ENCODE results near the gene CAMK2B. TPM values are rescaled to one million over a fixed set of nuclear protein-coding genes. Genes with fewer than 3 reads are reported as not detected.
"Not testable (repeated sequence)": the region's sequence is repeated elsewhere in the genome, so short reads cannot be mapped to it uniquely, and the experiment has no call there.

Gene CAMK2B
- total RNA-seq, 4 donors from 2014 or later: 0.50 to 2.0 (median 1.2) TPM

- peak within 1 kb of the TSS; percentile 94 to 98 (median 96) for H3K4me3 ChIP-seq
- H3K9me3 ChIP-seq: no peaks in the 10 kb centered on the region
- DNase-seq (ENCODE audit: extremely low spot score): peak; percentile 95
- H3K4me1 ChIP-seq: peaks cover 10 to 37% (median 24%) of the 10 kb centered on the region in 4 donors
- WGBS: under 1% methylated on average over 46 of the region's 58 CpGs
- no peaks in the 10 kb centered on the region for H3K27me3 ChIP-seq
- TF ChIP-seq CTCF (IDR thresholded peaks at IDR 0.05): peak; percentile 44 to 73 (median 69)
- no peak for TF ChIP-seq EP300 (IDR thresholded peaks at IDR 0.05)
- peak; percentile 60 for TF ChIP-seq POLR2A (IDR thresholded peaks at IDR 0.05; ENCODE audit: low read depth)
- peak; percentile 91 to 93 for TF ChIP-seq POLR2AphosphoS5 (IDR thresholded peaks at IDR 0.05)
- peak within 1 kb of the TSS; percentile 79 to 85 (median 82) for H3K27ac ChIP-seq (replicated peaks in 1 of 4)
- intact Hi-C loops (cut with DNase I): no loop called here
- H3K36me3 ChIP-seq: peaks cover 11 to 27% (median 18%) of the 10 kb centered on the region in 4 donors
Observed at GRCh38 chr7:44200699-44201461, 124.5 kb downstream of the CAMK2B start, which contains the start of gene YKT6. TSS of gene YKT6 (plus strand) at chr7:44200978. CDS start at chr7:44201136, 158 bp downstream.

- WGBS: 100% methylated on average over 1 of the region's 3 CpGs
- Histone ChIP-seq H3K4me3 (peak overlapping the region in 3 of 4 donors; percentile 94 to 98 (median 98)), H3K4me1 (peaks cover 10 to 37% (median 24%) of the 10 kb centered on the region in 4 donors), H3K36me3 (peaks cover 8 to 20% (median 11%) of the 10 kb centered on the region in 4 donors)
- H3K27ac ChIP-seq (replicated peaks in 1 of 4); DNase-seq (ENCODE audit: extremely low spot score); H3K9me3 ChIP-seq; intact Hi-C loops (cut with DNase I); H3K27me3 ChIP-seq: not testable (repeated sequence)
Observed at GRCh38 chr7:44200163-44200562, 125.2 kb downstream of the CAMK2B start.

GRCh38 chr7:44197474-44197873 lies 127.9 kb downstream of the CAMK2B start:
- 81% methylated on average over 7 of the region's 7 CpGs for WGBS
- H3K36me3 ChIP-seq: no peaks in the 10 kb centered on the region
- H3K27me3 ChIP-seq: peaks cover 0 to 21% (median 0%) of the 10 kb centered on the region in 4 donors
- no peaks in the 10 kb centered on the region for H3K9me3 ChIP-seq
- H3K4me1 ChIP-seq: peaks cover 10 to 15% (median 12%) of the 10 kb centered on the region in 4 donors
- no peak for DNase-seq (ENCODE audit: extremely low spot score)
- intact Hi-C loops (cut with DNase I): loop anchor here (2.0 to 10.0 kb wide), 2 partner anchors 63 to 125 kb away; no protein-coding TSS in a partner anchor
- no peak overlapping the region for H3K27ac ChIP-seq (replicated peaks in 1 of 4)
- H3K4me3 ChIP-seq: no peak overlapping the region
- TF ChIP-seq EP300 (IDR thresholded peaks at IDR 0.05) (no peak), POLR2A (IDR thresholded peaks at IDR 0.05; ENCODE audit: low read depth) (no peak), POLR2AphosphoS5 (IDR thresholded peaks at IDR 0.05) (no peak), CTCF (IDR thresholded peaks at IDR 0.05) (no peak)

GRCh38 chr7:44196450-44196872 lies 128.9 kb downstream of the CAMK2B start:
- WGBS: 40% methylated on average over 3 of the region's 3 CpGs
- H3K27me3 ChIP-seq: peaks cover 0 to 30% (median 0%) of the 10 kb centered on the region in 4 donors
- intact Hi-C loops (cut with DNase I): loop anchor here (2.0 to 10.0 kb wide), 2 partner anchors 62 to 124 kb away; no protein-coding TSS in a partner anchor
- TF ChIP-seq POLR2AphosphoS5 (IDR thresholded peaks at IDR 0.05) (peak in 1 of 2 donors; percentile 9), EP300 (IDR thresholded peaks at IDR 0.05) (no peak), CTCF (IDR thresholded peaks at IDR 0.05) (peak; percentile 52 to 66 (median 59))
- peaks cover 1 to 5% (median 2%) of the 10 kb centered on the region in 4 donors for H3K4me1 ChIP-seq
- H3K36me3 ChIP-seq: no peaks in the 10 kb centered on the region
- DNase-seq (ENCODE audit: extremely low spot score): no peak
- H3K27ac ChIP-seq (replicated peaks in 1 of 4): no peak overlapping the region
- H3K9me3 ChIP-seq: no peaks in the 10 kb centered on the region
- H3K4me3 ChIP-seq: no peak overlapping the region

- peaks cover 0 to 30% (median 0%) of the 10 kb centered on the region in 4 donors for H3K27me3 ChIP-seq
- no peak for TF ChIP-seq POLR2A (IDR thresholded peaks at IDR 0.05; ENCODE audit: low read depth)
- TF ChIP-seq EP300 (IDR thresholded peaks at IDR 0.05): no peak
- no peak for TF ChIP-seq CTCF (IDR thresholded peaks at IDR 0.05)
- no peak for TF ChIP-seq POLR2AphosphoS5 (IDR thresholded peaks at IDR 0.05)
- H3K4me1 ChIP-seq: no peaks in the 10 kb centered on the region
- H3K4me3 ChIP-seq: no peak overlapping the region
- H3K36me3 ChIP-seq: no peaks in the 10 kb centered on the region
- intact Hi-C loops (cut with DNase I): loop anchor here (2.0 to 10.0 kb wide), 2 partner anchors 61 to 123 kb away; no protein-coding TSS in a partner anchor
- H3K9me3 ChIP-seq: no peaks in the 10 kb centered on the region
- WGBS: 24% methylated on average over 1 of the region's 1 CpG
- H3K27ac ChIP-seq (replicated peaks in 1 of 4): no peak overlapping the region
- no peak for DNase-seq (ENCODE audit: extremely low spot score)
Observed at GRCh38 chr7:44195889-44196288, 129.5 kb downstream of the CAMK2B start.
